Activated CD8-positive, alpha-beta memory T cell treated with anti-CD3 and anti-CD28 coated beads, Interleukin-2, amount 50 U/mL, for 4 hours (primary cell): ENCODE measurements around the gene NIN.
A peak's percentile ranks its signal among the peaks of the same experiment; 100 is the strongest.

ENCODE experiments used
- DNase-seq: peaks from one replicate; pipeline ENCODE4 v3.0.0-alpha.2; 2020

Gene NIN

DNA sequence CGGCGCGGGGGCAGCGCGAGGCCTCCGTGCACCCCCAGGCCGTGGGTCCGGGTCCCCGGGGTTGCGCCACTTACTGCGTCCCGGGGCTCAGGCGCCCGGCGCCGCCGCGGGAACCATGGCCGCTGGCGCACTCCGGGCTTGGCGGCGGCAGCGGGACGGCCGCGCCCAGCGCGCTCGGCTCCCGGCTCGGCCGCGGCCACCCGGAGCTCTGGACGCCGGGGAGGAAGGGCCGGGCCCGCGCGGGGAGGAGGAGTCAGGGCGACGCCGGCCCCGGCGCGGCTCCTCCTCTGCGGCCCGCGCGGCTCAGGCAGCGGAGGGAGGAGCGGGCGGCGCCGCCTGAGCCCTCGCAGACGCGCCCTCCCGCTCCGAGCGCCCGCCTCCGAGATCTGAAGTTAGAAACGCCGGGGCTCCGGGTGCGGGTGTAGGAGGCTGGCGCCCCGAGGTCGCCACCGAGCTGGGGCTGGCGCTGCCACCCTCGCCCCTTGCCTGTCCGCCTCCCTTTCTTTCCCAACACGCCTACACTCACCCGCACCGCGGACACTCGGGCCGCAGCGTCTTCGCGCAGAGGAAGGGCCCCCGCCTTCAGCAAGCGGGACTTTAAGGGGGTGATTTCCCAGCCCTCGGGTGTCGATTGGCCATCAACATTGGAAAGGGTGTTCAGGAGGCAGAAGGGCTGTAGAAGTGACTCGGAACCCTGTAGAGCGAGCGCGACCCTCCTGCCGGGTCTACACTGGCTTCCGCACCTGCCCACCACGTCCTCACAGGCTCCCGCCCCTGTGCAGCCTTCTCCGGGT is at the start of gene NIN:
NIN (minus strand) TSS at position 231 of the 794 bp plus-strand sequence. CDS start 9,106 bp downstream, outside the sequence.
- peak; percentile 75 for DNase-seq

GRCh38 chr14:50875359-50876070 is 44.6 kb upstream of the NIN start:
- DNase-seq: peak; percentile 42

DNA sequence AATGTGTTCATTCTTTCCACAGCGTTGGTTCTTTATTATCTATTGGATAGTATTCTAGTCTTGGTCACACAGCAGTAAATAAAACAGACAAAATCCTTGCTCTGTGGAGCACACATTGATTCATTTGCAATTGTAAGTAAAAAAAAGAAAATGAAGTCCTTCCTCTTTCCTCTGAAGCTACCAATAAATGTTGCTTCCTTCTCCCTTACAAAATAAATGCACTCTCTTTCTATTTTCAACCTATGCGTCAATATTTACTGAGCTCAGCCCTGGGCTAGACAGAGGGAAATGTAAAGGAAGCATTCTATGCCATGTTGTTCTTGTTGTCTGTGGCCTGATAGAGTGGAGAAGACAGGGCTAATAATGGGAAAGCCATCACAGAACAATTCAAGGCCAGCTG is 43.8 kb upstream of the NIN start:
- no peak for DNase-seq

GRCh38 chr14:50871914-50872732 is 41.2 kb upstream of the NIN start, which contains the start of gene ABHD12B:
TSS of gene ABHD12B (plus strand) at chr14:50872053. CDS start at chr14:50872175, 122 bp downstream.
- DNase-seq: no peak

DNA sequence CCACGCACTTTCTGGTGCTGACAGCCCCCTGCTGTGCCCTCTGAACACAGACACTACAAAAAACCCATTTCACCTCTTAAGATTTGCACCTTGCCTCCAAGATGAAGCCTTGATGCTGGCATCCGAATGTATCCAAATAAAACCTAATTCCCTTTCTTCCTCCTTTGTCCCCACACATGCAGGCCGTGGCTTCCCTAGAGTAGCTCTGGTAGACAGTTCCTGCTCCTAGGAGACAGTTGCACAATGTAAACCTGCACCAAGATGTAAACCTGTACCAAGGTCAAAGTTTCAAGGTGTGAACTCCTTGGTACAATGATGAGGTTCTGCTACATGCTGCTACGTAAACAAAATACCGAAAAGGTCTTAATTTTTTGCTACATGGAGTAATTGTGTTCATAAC is 40.3 kb upstream of the NIN start:
- DNase-seq: no peak

DNA sequence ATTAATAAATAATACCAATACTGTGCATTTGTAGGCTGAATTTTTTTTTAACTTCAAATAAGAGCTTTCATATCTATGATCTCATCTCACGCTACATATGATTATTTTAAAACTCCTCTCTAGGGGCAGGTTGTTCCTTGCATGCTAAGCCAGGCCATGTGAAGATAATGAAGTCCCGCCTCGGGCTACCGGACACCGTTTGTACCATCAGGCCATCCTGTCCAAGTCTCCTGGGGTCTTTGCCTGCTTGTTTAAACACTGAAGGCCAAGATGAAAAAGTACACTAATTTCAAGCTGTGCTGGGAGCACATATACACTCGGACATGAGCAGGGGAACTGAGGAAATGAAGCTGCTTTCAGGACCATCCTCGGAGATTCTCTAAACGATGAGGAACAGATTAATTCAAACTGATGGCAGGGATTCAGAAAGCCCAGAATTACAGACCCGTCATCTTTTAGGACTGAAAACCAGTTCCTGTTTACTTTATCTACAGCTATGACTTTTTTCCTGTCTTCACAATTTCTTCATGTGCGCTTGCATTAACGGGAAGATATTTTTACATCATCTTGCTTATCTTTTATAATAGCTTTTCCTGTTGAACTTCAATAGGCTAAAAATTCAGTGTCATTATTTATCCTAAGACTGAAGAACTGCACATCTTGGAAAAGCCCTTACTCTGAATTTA is 34.6 kb upstream of the NIN start:
- no peak for DNase-seq

DNA sequence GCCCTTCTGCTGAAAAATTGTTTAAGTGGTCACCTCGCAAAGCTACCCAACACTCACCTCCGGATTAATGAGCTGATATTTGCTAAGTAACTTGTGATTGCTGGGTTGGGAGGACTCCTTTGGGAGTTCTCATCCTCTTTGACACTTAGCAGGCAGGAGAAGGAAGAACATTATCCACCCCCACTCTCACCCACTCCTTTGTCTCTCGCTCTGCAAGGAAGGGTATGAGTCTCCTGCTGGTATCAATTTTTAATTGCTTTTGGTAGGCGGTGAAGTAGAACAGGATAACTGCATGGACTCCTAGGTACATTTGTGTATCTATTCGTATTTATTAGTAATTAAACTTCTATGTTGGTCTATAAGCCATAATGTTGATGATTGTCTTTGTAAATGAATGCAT is 34.0 kb upstream of the NIN start:
- no peak for DNase-seq

- DNase-seq: no peak
These were observed 33.3 kb upstream of the NIN start for GRCh38 chr14:50864237-50864636.

GRCh38 chr14:50862036-50862570 is 31.1 kb upstream of the NIN start:
- no peak for DNase-seq

DNA sequence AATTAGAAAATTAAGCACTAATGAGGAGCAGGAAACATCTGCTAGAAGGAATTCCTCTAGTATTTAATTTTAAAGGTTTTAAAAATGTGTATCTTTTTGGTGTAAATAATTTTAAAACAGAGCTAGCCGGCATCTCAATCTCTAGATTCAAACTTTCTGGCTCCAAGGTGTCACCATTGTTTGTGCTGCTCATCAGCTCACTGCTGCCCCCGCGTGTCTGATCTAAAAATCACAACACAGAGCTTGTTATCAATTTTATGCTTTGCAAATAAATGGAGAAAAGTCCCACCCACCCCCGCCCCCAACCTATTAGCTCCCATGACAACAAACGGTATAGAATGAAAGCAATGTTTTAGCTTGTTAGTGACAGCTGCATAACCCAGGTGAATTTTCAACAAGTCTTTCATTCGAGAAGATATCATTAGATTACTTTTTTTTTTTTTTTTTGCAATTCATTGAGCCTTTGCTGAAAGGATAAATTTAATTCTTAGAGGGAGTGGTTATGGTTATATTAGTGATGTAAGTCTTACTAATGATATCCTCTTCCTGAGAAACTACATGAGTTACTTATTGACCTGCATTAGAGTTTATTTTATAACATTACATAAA is 29.6 kb upstream of the NIN start:
- DNase-seq: peak; percentile 91

GRCh38 chr14:50859296-50859624 is 28.3 kb upstream of the NIN start:
- no peak for DNase-seq

DNA sequence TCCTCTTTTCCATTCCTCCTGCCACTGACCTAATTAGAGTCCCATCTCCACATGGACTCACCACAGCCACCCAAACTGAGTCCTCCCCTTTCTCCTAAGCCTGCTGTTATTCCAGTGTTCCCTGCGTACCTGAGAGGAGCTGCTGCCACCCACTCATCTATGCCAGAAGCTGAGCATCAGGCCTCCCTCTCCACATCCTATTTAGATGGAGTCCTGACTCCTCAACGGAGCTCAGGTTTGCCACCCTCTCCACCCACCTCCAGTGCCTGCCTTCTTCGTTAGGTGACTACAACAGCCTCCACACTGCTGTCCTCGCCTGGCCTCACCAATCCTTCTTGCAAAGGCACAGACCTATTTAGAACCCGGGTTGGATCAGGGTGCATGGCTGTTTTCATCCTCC is 25.7 kb upstream of the NIN start:
- DNase-seq: no peak

GRCh38 chr14:50855558-50855957 is 24.6 kb upstream of the NIN start:
- no peak for DNase-seq

DNA sequence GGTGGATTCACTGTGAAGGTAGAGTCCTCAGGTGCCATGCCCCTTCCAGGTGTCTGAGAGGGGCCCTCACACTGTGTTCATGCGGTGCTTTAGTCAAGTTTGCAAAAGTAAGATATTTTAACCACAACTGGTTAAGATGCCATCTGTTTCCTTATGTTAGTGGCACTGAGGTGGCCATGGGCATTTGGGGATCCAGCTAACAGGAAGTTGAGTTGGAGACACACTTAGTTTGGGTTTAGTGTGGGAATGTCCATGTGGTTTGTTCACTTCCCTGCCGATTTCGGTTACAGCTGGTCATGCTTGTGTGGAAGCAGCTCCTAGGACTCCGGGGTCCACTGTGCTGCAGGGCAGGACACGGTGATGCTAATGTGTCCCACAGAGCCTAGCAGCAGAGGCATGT is 23.6 kb upstream of the NIN start:
- no peak for DNase-seq

DNA sequence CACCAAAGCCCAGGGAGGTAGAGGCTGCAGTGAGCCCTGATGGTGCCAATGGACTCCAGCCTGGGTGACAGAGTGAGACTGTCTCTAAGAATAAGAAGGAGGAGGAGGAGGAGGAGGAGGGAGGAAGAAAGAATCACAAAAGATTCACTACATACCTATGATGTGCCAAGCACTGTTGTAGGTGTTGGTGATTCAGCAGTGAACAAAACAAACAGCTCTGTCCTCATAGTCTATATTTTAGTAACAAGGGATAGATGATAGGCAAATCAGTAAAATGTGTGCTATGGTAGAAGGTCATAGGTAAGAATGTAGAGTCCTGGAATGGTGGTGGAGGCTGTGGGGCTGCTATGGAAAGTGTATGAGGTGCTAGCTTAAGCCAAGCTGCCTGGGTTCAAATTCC is 22.9 kb upstream of the NIN start:
- DNase-seq: no peak

GRCh38 chr14:50846226-50846880 is 15.4 kb upstream of the NIN start:
- no peak for DNase-seq

- no peak for DNase-seq
These were observed 14.2 kb upstream of the NIN start for GRCh38 chr14:50845166-50845565.

DNA sequence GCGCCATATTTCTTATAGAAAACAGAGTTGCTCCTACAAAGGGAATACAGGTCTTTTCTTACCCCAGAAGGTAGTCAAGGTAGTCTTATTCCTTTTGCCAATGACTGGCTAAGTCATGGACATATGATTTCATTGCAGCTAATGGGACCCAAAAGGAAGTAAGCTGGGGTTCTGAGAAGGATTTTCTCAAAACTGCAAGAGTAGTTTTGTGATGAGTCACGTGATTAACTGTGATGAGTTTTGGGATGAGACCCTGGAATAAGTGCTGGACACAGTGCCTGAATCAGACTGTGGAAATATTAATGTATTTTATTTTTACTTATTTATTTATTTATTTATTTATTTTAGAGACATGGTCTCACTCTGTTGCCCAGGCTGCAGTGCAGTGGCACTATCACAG is 13.4 kb upstream of the NIN start:
- no peak for DNase-seq

DNA sequence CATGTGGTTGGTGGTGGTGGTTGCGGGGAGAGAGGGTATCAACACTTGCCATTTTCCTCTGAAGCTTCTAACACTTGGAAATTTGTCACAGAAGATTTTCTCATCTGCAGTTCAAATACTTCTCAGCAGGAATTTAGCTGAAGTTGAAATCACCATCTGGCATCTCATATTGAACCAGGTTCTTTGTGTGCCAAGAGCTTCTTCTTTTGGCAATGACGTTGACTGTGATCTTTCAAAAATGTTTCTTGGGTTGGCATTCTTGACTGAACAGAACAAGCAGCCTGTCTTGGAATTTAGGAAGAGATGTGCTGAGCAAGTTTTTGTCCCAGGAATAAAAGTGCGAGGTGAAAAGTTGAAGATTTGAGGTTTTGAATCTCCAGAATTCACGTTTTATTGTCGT is 8.7 kb upstream of the NIN start:
- no peak for DNase-seq

GRCh38 chr14:50839048-50839447 is 8.1 kb upstream of the NIN start:
- DNase-seq: no peak

DNA sequence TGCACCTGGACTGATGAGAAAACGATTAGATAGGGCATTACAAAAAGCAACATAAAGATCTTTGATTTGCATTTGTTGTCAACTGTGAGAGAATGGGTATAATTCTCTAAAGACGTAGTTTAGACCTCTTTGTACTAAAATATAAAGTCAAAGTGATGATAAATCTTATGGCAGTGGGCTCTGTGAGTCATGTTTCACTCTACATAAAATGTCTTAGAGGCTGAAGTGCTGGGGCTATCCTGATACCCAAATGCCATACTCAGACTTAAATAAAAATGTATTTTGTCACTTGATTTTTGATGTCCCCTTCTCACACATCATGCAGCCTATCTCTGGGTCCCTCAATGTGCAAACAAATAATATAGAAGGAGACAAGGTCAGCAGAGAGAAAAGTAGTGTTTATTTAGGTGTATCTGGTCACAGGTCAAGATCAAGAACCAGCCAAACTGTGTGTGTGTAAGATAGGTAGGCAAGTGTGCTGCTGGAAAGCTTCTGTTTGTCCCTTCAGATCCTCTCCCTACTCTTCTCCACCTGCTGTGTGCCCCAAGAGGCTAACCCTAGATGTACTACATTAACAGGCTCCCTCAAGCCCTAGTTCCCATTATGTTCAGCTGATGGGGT is 7.0 kb upstream of the NIN start:
- no peak for DNase-seq
